OCI-LY3 (cell line): Measurements from ENCODE around the gene DEPDC5.
"Not testable (repeated sequence)": the region's sequence is repeated elsewhere in the genome, so short reads cannot be mapped to it uniquely, and the experiment has no call there.

Source experiments
- H2AFZ ChIP-seq: fragments of 200-600, 300-600 bp; shearing (Covaris generic); 2 replicates; pipeline ENCODE4 v1.6.0; 2014; ENCODE audit warnings: antibody characterized with exemption, low read depth, low read length
- H3K27ac ChIP-seq: fragments of 200-600, 300-600 bp; sonication (generic); 2 replicates; pipeline ENCODE4 v1.5.1; 2014; ENCODE audit warnings: mild to moderate bottlenecking, low read length, moderate library complexity, mixed read lengths
- H3K27me3 ChIP-seq: fragments of 200-600, 300-600 bp; sonication (generic); 2 replicates; pipeline ENCODE4 v1.6.1; 2014; ENCODE audit warnings: low read depth, low read length, mixed read lengths
- H3K36me3 ChIP-seq: fragments of 200-600, 300-600 bp; sonication (generic); replicated peaks from 2 replicates; pipeline ENCODE3; 2014; ENCODE audit warnings: low read depth, low read length, mixed read lengths
- H3K4me1 ChIP-seq: fragments of 300-600, 200-600 bp; sonication (generic); 2 replicates; pipeline ENCODE4 v1.6.1; 2014; ENCODE audit warnings: low read length, mixed read lengths
- H3K4me2 ChIP-seq: fragments of 200-600, 300-600 bp; sonication (generic); 2 replicates; pipeline ENCODE4 v1.6.1; 2014; ENCODE audit warnings: low read length, mixed read lengths
- H3K4me3 ChIP-seq: fragments of 300-600, 200-600 bp; sonication (generic); 2 replicates; pipeline ENCODE4 v1.5.1; 2014; ENCODE audit warnings: antibody characterized with exemption, mild to moderate bottlenecking, low read length, moderate library complexity
- H3K79me2 ChIP-seq: fragments of 300-600, 200-600 bp; shearing (Covaris generic); 2 replicates; pipeline ENCODE4 v1.6.1; 2014; ENCODE audit warnings: mild to moderate bottlenecking, low read length, mixed read lengths
- H3K9ac ChIP-seq: fragments of 300-600, 200-600 bp; shearing (Covaris generic); 2 replicates; pipeline ENCODE4 v1.6.0; 2014; ENCODE audit warnings: mild to moderate bottlenecking, low read length, moderate library complexity
- H3K9me3 ChIP-seq: fragments of 200-600, 300-600 bp; shearing (Covaris generic); 2 replicates; pipeline ENCODE4 v1.6.1; 2014; ENCODE audit warnings: low read length, mixed read lengths; ENCODE audit not compliant: insufficient read depth
- H4K20me1 ChIP-seq: fragments of 200-600, 300-600 bp; sonication (generic); 2 replicates; pipeline ENCODE4 v1.6.1; 2016; ENCODE audit warnings: low read length, mixed read lengths; ENCODE audit not compliant: insufficient read depth
- EZH2phosphoT487 ChIP-seq: fragments of 200-600 bp; shearing (Covaris generic); IDR thresholded peaks from 2 replicates; pipeline ENCODE4 v1.6.1; 2018; ENCODE audit warnings: antibody characterized with exemption, mixed run types, low read depth
- TF ChIP-seq, protein P1 (sequence below): fragments of 200-600, 300-600 bp; sonication (generic); IDR thresholded peaks from 2 replicates; pipeline ENCODE4 v1.5.1; 2014; ENCODE audit warnings: antibody characterized with exemption, low read length, low read depth

DEPDC5 gene

DNA sequence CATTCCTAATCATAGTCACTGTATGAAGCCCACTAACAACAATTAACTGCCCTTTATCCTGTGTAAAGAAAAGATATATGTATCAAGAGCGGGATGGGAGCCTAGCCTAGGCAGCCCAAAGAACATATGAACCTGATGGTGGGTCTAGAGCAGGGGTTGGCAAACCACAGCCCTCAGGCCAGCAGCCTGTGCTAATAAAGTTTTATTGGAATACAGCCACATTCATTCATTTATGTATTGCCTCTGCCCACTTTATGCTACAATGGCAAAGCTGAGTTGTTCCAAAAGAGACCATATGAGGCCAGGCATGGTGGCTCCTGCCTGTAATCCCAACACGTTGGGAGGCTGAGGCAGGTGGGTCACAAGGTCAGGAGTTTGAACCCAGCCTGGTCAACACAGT, 17.4 kb upstream of the DEPDC5 start:
- H3K27ac ChIP-seq: no peak overlapping the region
- TF ChIP-seq, protein P1, sequence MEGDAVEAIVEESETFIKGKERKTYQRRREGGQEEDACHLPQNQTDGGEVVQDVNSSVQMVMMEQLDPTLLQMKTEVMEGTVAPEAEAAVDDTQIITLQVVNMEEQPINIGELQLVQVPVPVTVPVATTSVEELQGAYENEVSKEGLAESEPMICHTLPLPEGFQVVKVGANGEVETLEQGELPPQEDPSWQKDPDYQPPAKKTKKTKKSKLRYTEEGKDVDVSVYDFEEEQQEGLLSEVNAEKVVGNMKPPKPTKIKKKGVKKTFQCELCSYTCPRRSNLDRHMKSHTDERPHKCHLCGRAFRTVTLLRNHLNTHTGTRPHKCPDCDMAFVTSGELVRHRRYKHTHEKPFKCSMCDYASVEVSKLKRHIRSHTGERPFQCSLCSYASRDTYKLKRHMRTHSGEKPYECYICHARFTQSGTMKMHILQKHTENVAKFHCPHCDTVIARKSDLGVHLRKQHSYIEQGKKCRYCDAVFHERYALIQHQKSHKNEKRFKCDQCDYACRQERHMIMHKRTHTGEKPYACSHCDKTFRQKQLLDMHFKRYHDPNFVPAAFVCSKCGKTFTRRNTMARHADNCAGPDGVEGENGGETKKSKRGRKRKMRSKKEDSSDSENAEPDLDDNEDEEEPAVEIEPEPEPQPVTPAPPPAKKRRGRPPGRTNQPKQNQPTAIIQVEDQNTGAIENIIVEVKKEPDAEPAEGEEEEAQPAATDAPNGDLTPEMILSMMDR: no peak
- TF ChIP-seq EZH2phosphoT487: no peak
- H3K9me3 ChIP-seq: no peaks in the 10 kb centered on the region
- H3K9ac ChIP-seq: no peak overlapping the region
- no peak overlapping the region for H2AFZ ChIP-seq
- H3K4me2 ChIP-seq: no peak overlapping the region
- no peak overlapping the region for H3K4me3 ChIP-seq
- no peaks in the 10 kb centered on the region for H3K4me1 ChIP-seq
- peaks cover 43% of the 10 kb centered on the region for H3K36me3 ChIP-seq
- H3K27me3 ChIP-seq: no peaks in the 10 kb centered on the region
- peaks cover 48% of the 10 kb centered on the region for H4K20me1 ChIP-seq
- H3K79me2 ChIP-seq: peaks cover 93% of the 10 kb centered on the region

DNA sequence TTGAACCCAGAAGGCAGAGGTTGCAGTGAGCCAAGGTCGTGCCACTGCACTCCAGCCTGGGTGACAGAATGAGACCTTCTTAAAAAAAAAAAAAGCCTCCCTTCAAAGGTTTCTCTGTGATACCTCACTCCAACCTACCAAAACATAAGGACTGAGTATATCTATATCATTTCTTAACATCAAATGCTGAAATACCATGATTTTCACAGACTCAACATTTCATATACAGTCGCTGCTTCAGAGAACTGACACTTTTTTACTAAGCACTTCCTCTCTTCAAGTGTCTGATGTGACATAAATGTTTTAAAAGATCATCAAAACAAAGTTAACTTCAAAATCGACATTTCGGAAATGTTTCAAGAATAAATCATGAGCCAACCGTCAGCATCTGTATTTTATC, 15.9 kb upstream of the DEPDC5 start:
- H2AFZ ChIP-seq: no peak overlapping the region
- peaks cover 4% of the 10 kb centered on the region; the same call in 1 of the 2 replicates for H3K4me1 ChIP-seq
- H3K27me3 ChIP-seq: no peaks in the 10 kb centered on the region
- TF ChIP-seq, protein P1: no peak
- TF ChIP-seq EZH2phosphoT487: no peak
- peaks cover 49% of the 10 kb centered on the region for H4K20me1 ChIP-seq
- no peak overlapping the region for H3K4me3 ChIP-seq
- no peak overlapping the region for H3K9ac ChIP-seq
- no peak overlapping the region for H3K27ac ChIP-seq
- H3K4me2 ChIP-seq: no peak overlapping the region
- H3K9me3 ChIP-seq: no peaks in the 10 kb centered on the region
- peaks cover 44% of the 10 kb centered on the region for H3K36me3 ChIP-seq
- H3K79me2 ChIP-seq: peaks cover 93% of the 10 kb centered on the region

DNA sequence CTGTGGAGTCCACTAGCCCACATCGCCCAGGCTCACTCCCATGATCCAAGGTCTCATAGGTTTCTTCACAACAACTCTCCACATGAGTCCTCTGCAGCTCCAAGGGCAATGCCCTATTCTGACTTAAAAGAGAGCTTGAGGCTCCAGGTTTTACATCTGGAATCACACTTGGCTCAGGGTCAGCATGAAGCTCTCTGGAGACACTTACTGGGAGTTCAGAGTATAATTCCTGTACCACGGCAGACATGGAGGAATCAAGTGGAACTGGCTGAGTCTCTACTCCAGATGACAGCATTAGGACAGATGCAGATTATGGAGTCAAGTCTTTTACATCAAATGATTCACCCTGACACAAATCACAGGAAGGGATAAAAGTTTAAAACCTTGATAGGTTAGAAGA, 15.3 kb upstream of the DEPDC5 start:
- peaks cover 93% of the 10 kb centered on the region for H3K79me2 ChIP-seq

DNA sequence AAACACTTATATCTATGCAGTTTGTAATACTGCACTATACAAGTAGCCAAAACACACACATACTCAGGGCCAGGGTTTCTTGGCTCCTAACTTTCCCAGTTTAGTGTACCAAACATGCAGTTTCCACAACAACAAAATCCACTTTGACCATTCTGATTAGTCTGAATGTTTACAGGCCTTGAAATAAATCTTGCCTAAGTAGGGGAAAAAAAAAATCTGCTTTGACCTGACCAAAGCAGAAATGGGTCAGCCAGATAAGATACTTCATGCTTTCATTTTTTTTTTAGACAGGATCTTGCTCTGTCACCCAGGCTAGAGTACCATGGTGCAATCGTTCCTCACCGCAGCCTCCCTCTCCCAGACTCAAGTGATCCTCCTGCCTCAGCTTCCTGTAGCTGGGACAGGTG, 14.0 kb upstream of the DEPDC5 start:
- Histone ChIP-seq H3K9ac (no peak overlapping the region), H3K9me3 (no peaks in the 10 kb centered on the region), H3K27me3 (no peaks in the 10 kb centered on the region), H2AFZ (no peak overlapping the region), H3K36me3 (peaks cover 41% of the 10 kb centered on the region), H3K4me3 (no peak overlapping the region), H3K27ac (no peak overlapping the region), H3K79me2 (peaks cover 93% of the 10 kb centered on the region), H3K4me1 (peaks cover 4% of the 10 kb centered on the region; the same call in 1 of the 2 replicates), H4K20me1 (peaks cover 37% of the 10 kb centered on the region), H3K4me2 (no peak overlapping the region)
- no peak for TF ChIP-seq EZH2phosphoT487
- TF ChIP-seq, protein P1: no peak

More for the DNA sequence above, 15.3 kb upstream of the DEPDC5 start:
- Histone ChIP-seq H3K36me3 (peaks cover 46% of the 10 kb centered on the region), H3K27ac (no peak overlapping the region), H3K4me2 (no peak overlapping the region), H4K20me1 (peaks cover 49% of the 10 kb centered on the region), H3K27me3 (no peaks in the 10 kb centered on the region), H3K4me1 (peaks cover 4% of the 10 kb centered on the region; the same call in 1 of the 2 replicates), H3K4me3 (no peak overlapping the region), H3K9me3 (no peaks in the 10 kb centered on the region), H3K9ac (no peak overlapping the region), H2AFZ (no peak overlapping the region)
- TF ChIP-seq, protein P1: no peak
- TF ChIP-seq EZH2phosphoT487: no peak

DNA sequence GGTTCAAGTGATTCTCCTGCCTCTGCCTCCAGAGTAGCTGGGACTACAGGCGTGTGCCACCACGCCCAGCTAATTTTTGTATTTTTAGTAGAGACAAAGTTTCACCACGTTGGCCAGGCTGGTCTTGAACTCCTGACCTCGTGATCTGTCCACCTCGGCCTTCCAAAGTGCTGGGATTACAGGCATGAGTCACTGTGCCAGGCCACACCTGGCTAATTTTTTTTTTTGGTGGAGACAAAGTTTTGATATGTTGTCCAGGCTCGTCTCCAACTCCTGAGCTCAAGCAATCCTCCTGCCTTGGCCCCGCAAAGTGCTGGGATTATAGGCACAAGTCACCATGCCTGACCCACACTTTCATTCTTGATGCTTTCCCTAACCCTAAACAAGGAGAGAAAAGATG, 13.5 kb upstream of the DEPDC5 start:
- not testable (repeated sequence) for H3K27me3 ChIP-seq, H3K9me3 ChIP-seq, H3K4me2 ChIP-seq, H3K4me3 ChIP-seq, H3K9ac ChIP-seq, H2AFZ ChIP-seq, H3K4me1 ChIP-seq, H3K27ac ChIP-seq
- Histone ChIP-seq H4K20me1 (peaks cover 35% of the 10 kb centered on the region), H3K79me2 (peaks cover 93% of the 10 kb centered on the region), H3K36me3 (peaks cover 39% of the 10 kb centered on the region)
